ENCODE measurements around the gene SLC25A26.
A peak's percentile ranks its signal among the peaks of the same experiment; 100 is the strongest.

SLC25A26 gene

DNA sequence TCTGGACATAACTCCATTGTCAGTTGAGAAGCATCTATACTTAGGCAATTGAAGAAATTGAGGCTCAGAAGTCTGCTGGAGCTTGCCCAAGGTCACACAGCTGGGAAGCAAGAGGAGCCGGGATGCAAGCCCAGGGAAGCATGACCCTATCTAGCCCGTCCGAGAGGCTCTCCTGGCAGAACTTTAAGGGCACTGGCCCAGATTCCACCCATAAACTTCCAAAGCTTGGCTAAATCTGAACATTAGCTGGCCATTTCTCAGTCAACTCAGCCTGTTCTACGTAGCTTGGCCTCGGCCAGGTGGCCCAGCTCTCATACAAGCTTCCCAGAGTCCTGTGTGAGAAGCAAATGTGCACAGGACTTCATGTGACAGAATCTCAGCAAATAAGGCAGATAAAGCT is 204.2 kb downstream of the SLC25A26 start:
- peaks cover 33% of the 10 kb centered on the region for H3K36me3 Mint-ChIP-seq (ENCODE audit: low read depth)
- TF ChIP-seq, protein P1, sequence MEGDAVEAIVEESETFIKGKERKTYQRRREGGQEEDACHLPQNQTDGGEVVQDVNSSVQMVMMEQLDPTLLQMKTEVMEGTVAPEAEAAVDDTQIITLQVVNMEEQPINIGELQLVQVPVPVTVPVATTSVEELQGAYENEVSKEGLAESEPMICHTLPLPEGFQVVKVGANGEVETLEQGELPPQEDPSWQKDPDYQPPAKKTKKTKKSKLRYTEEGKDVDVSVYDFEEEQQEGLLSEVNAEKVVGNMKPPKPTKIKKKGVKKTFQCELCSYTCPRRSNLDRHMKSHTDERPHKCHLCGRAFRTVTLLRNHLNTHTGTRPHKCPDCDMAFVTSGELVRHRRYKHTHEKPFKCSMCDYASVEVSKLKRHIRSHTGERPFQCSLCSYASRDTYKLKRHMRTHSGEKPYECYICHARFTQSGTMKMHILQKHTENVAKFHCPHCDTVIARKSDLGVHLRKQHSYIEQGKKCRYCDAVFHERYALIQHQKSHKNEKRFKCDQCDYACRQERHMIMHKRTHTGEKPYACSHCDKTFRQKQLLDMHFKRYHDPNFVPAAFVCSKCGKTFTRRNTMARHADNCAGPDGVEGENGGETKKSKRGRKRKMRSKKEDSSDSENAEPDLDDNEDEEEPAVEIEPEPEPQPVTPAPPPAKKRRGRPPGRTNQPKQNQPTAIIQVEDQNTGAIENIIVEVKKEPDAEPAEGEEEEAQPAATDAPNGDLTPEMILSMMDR (IDR thresholded peaks at IDR 0.05; ENCODE audit: unreplicated experiment in 3 of 3) = no peak
- H3K27me3 Mint-ChIP-seq (ENCODE audit: low read depth) = no peaks in the 10 kb centered on the region
- H3K4me1 Mint-ChIP-seq = peaks cover 71% of the 10 kb centered on the region
- peak overlapping the region; percentile 59 to 81 (median 64) for H3K27ac Mint-ChIP-seq
- H3K4me3 Mint-ChIP-seq = peak overlapping the region in 1 of 3 experiments; percentile 21
- peaks cover 32% of the 10 kb centered on the region for H3K9me3 Mint-ChIP-seq

DNA sequence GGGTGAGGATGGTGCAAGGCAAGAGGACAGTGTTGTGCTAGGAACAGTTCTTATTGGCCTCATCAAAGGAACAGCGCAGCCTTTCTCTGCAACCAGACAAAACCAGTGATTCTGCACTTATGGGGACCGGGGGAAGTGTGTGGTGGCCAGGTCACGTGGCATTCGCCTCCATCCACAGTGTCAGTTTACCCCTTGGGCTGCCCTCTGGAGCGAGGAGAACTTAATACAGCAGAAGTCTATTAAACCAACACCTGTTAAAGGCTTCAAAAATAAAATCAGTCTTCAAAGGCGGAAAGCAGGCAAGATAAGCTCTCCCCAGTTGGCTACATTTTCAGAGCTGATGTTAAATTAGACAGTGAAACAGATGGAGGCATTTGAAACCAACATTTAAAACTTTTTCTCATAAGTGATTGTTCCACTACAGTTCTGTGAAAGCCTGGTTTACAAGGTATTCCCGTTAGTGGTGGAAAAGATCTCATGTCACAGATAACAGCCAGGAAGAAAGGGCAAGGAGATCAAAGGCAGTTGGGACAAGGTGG is 204.8 kb downstream of the SLC25A26 start:
- TF ChIP-seq, protein P1 (IDR thresholded peaks at IDR 0.05; ENCODE audit: unreplicated experiment in 3 of 3) = no peak
- peak overlapping the region in 1 of 3 experiments; percentile 23 for H3K4me3 Mint-ChIP-seq

DNA sequence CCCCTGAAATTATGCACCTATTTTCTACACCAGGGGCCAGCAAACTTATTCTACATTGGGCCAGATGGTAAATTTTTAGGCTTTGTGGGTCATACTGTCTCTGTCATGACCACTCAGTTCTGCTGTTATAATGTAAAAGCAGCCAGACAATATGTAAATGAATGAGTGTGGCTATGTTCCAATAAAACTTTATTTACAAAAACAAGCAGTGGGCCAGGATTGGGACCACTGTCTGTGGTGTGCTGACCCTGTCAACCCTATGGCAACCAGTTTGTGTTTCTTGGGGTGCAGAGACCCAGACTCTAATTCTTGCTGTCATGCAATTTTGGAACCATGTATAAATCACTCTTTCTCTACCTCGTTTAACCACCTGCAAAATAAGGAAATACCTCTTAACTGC is 205.3 kb downstream of the SLC25A26 start:
- Mint-ChIP-seq H3K36me3 (ENCODE audit: low read depth) (peaks cover 22% of the 10 kb centered on the region), H3K4me1 (peaks cover 79% of the 10 kb centered on the region), H3K4me3 (peak overlapping the region in 1 of 3 experiments; percentile 23), H3K27ac (peak overlapping the region; percentile 59 to 81 (median 64)), H3K9me3 (peaks cover 23% of the 10 kb centered on the region), H3K27me3 (ENCODE audit: low read depth) (no peaks in the 10 kb centered on the region)
- TF ChIP-seq, protein P1 (IDR thresholded peaks at IDR 0.05; ENCODE audit: unreplicated experiment in 3 of 3) = no peak

More for the DNA sequence above, 204.8 kb downstream of the SLC25A26 start:
- Mint-ChIP-seq H3K4me1 (peaks cover 74% of the 10 kb centered on the region), H3K9me3 (peaks cover 26% of the 10 kb centered on the region), H3K36me3 (ENCODE audit: low read depth) (peaks cover 27% of the 10 kb centered on the region), H3K27ac (peak overlapping the region; percentile 59 to 81 (median 64)), H3K27me3 (ENCODE audit: low read depth) (no peaks in the 10 kb centered on the region)

GRCh38 chr3:66427352-66427751 is 206.6 kb downstream of the SLC25A26 start:
- Mint-ChIP-seq H3K27ac (peak overlapping the region in 1 of 3 experiments; percentile 59), H3K4me1 (peaks cover 85% of the 10 kb centered on the region), H3K4me3 (no peak overlapping the region), H3K36me3 (ENCODE audit: low read depth) (peaks cover 16% of the 10 kb centered on the region), H3K9me3 (peaks cover 14% of the 10 kb centered on the region), H3K27me3 (ENCODE audit: low read depth) (no peaks in the 10 kb centered on the region)
- TF ChIP-seq, protein P1 (IDR thresholded peaks at IDR 0.05; ENCODE audit: unreplicated experiment in 3 of 3) = no peak

DNA sequence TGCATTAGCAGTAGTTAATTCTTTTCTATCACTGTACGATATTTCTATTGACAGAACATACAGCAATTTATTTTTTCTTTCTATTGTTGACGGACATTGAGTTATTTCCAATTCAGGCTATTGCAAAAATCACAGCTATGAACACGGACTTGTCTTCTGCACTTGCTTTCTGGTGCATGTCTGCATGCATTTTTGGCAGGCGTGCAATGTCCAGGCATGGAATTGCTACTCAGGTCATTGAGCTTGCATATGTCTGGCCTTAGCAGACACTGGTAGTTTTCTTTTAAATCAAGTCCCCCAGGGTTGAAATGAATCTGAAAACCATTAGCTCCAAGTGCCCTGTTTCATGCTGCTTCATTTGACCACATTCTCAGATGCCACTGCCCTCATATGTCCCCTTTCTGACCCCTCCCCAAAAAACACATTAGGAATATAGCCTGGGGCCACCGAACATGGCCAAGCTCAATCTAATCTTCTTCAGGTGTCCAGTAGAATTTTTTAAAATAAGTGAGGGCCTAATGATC is 207.2 kb downstream of the SLC25A26 start:
- Mint-ChIP-seq H3K4me3 (no peak overlapping the region), H3K4me1 (peaks cover 87% of the 10 kb centered on the region), H3K27me3 (ENCODE audit: low read depth) (no peaks in the 10 kb centered on the region), H3K36me3 (ENCODE audit: low read depth) (peaks cover 10% of the 10 kb centered on the region), H3K9me3 (peaks cover 8% of the 10 kb centered on the region), H3K27ac (peak overlapping the region; percentile 12 to 70 (median 55))
- TF ChIP-seq, protein P1 (IDR thresholded peaks at IDR 0.05; ENCODE audit: unreplicated experiment in 3 of 3) = no peak
